Gastroesophageal sphincter (tissue), 3 donors: ENCODE results near the gene PRR12.

Experiments used
- CTCF ChIP-seq, 4 experiments: fragments of 200-600 bp in 2 of 4; fragments of 450-650 bp in 2 of 4; sonication (generic) in 1 of 4; IDR thresholded peaks; one replicate each; pipeline ENCODE4 v1.5.1; 2017 to 2019; ENCODE audit warnings: antibody characterized with exemption in 4 of 4, mild to moderate bottlenecking in 2 of 4, moderate library complexity in 2 of 4
- EP300 ChIP-seq: sonication (generic); formaldehyde crosslinking; IDR thresholded peaks from one replicate; pipeline ENCODE4 v1.6.1; 2017; ENCODE audit warnings: antibody characterized with exemption, mild to moderate bottlenecking
- POLR2A ChIP-seq, 2 donors: fragments of 450-650 bp; IDR thresholded peaks; one replicate each; pipeline ENCODE4 v1.6.1; 2017; ENCODE audit warnings: antibody characterized with exemption in 2 of 2, mild to moderate bottlenecking in 2 of 2, moderate library complexity in 1 of 2

- TF ChIP-seq CTCF (IDR thresholded peaks at IDR 0.05), result no peak
- TF ChIP-seq POLR2A (IDR thresholded peaks at IDR 0.05), result no peak
- no peak for TF ChIP-seq EP300
Measured at GRCh38 chr19:49583239-49583638, 7.7 kb upstream of the PRR12 start.
